ENCODE results near the gene TLCD1.

DNA sequence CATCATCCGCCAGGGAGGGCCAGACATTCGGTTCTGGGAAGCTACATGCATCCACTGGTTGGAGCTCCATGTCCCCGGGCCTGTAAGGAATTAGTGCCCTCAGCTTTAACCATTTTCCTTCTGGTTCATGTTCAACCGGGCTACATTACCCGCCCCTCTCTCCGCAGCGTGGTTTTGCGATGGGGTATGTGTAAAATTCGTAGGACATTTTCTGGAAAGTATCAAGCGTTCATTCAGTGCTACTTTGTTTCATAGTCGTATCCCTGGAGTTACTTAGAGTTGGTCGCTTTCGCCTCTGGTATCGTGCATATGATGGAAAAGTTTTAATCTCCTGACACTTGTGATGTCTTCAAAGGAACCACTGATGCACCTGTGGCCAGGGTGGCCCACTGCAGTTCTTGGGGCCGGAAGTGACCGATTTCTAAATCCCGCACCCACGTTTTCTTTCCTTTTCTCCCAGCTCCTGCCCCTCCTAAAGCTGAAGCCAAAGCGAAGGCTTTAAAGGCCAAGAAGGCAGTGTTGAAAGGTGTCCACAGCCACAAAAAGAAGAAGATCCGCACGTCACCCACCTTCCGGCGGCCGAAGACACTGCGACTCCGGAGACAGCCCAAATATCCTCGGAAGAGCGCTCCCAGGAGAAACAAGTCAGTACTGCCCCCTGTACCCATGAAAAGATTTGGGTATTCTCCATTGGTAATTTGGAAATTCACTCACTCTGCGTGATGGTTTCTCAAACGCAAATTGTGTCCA lies 5.6 kb downstream of the TLCD1 start:
- TF ChIP-seq, protein P1, sequence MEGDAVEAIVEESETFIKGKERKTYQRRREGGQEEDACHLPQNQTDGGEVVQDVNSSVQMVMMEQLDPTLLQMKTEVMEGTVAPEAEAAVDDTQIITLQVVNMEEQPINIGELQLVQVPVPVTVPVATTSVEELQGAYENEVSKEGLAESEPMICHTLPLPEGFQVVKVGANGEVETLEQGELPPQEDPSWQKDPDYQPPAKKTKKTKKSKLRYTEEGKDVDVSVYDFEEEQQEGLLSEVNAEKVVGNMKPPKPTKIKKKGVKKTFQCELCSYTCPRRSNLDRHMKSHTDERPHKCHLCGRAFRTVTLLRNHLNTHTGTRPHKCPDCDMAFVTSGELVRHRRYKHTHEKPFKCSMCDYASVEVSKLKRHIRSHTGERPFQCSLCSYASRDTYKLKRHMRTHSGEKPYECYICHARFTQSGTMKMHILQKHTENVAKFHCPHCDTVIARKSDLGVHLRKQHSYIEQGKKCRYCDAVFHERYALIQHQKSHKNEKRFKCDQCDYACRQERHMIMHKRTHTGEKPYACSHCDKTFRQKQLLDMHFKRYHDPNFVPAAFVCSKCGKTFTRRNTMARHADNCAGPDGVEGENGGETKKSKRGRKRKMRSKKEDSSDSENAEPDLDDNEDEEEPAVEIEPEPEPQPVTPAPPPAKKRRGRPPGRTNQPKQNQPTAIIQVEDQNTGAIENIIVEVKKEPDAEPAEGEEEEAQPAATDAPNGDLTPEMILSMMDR (conservative IDR thresholded peaks at IDR 0.05) = no peak
- TF ChIP-seq EZH2 (IDR thresholded peaks at IDR 0.05; ENCODE audit: low read depth) = no peak

Measured in PC-9 (cell line).